Chondrocyte (in vitro differentiated cells): ENCODE measurements around the gene EXOSC5. TPM values are rescaled to one million over a fixed set of nuclear protein-coding genes. Genes with fewer than 3 reads are reported as not detected.

Source experiments
- DNase-seq: peaks from one replicate; pipeline ENCODE4 v3.0.0; 2021; ENCODE audit warnings: mixed read lengths, low spot score
- H3K27ac Mint-ChIP-seq: one replicate; pipeline ENCODE4 v1.8.0; 2021; ENCODE audit warnings: mild to moderate bottlenecking, moderate library complexity, mixed read lengths; ENCODE audit not compliant: unreplicated experiment
- H3K27me3 Mint-ChIP-seq: 2 replicates; pipeline ENCODE4 v1.8.0; 2021; ENCODE audit warnings: low read depth, mixed read lengths
- H3K36me3 Mint-ChIP-seq: 2 replicates; pipeline ENCODE4 v1.8.0; 2021; ENCODE audit warnings: low read depth, mixed read lengths
- H3K4me1 Mint-ChIP-seq: 2 replicates; pipeline ENCODE4 v1.8.0; 2021; ENCODE audit warnings: low read depth, mild to moderate bottlenecking, mixed read lengths
- H3K4me3 Mint-ChIP-seq: one replicate; pipeline ENCODE4 v1.8.0; 2021; ENCODE audit warnings: mild to moderate bottlenecking, moderate library complexity, mixed read lengths; ENCODE audit not compliant: unreplicated experiment
- H3K9me3 Mint-ChIP-seq: 2 replicates; pipeline ENCODE4 v1.8.0; 2021; ENCODE audit warnings: low read depth, mixed read lengths
- long read RNA-seq: library from polyadenylated mRNA; stranded (forward); transcript quantifications from one replicate; pipeline ENCODE4 v2.0.0, GENCODE V29; 2021
- total RNA-seq: library from RNA; stranded (reverse); gene quantifications from 3 replicates; pipeline ENCODE4 v1.2.1, GENCODE V29; 2021
- TF ChIP-seq, protein P1 (sequence below): fragments of 200-600 bp; sonication (generic); IDR thresholded peaks from 2 replicates; pipeline ENCODE4 v1.5.0; 2021; ENCODE audit warnings: antibody characterized with exemption, mild to moderate bottlenecking, moderate library complexity

The EXOSC5 gene
- total RNA-seq = 5.5 to 7.6 TPM (median 6.2 TPM) in 3 replicates
- long read RNA-seq, transcript EXOSC5-201 (6 exons, 1,118 nt) = major isoform, 10 of 10 reads
- long read RNA-seq, partial matches to known transcripts = 0 of 10 reads
- long read RNA-seq, other reads (novel, unspliced or antisense) = 0 of 10 reads

DNA sequence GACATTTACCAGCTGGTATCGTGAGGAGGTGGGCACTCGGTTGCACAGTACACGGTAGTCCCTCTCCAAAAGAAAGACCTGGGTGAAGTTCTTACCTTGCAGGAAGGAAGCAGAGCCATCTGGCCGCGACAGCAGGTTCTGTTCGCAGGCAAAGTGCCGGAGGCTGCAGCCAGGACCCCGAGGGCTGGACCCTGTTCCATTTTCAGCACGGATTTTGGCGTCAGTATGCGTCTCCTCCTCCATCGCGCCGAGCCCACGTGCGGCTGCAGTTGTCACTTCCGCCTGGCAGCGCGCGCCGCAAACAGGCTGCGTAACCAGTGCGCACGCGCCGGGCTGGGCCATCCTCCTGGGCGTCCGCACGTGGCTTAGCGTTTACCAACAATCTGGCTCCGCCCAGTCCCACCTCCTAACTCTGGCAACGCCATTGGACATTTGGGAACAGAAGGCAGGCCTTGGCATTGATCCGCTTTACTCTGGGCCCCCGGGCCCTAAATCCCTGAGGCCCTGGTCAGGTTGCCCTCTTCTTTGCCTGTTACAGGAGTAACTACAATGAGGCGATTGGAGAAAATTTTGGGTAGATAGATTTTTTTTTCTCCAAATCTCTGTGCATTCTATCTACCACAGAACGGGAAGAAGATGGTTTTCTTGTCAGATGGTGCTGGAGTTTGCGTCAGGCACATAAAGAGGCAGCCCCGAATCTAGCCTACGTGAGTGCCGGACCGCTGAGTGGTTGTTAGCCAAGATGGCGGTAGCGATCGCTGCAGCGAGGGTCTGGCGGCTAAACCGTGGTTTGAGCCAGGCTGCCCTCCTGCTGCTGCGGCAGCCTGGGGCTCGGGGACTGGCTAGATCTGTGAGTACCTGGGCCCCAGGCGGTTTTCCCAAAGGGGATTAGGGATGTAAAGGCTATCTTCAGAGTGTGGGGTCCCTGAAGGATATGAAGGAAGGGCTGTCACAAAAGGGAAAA is at the start of gene EXOSC5, which contains the start of gene BCKDHA:
EXOSC5 (minus strand) TSS at position 274 of the 964 bp plus-strand sequence; CDS start at position 243, 31 bp downstream.
BCKDHA (plus strand) TSS at position 733 of the 964 bp plus-strand sequence; CDS start at position 743, 10 bp downstream.
- Mint-ChIP-seq H3K4me3 (peak within 1 kb of the TSS; percentile 98), H3K27ac (peak within 1 kb of the TSS; percentile 99), H3K27me3 (no peaks in the 10 kb centered on the region), H3K36me3 (no peaks in the 10 kb centered on the region), H3K4me1 (peaks cover 35% of the 10 kb centered on the region), H3K9me3 (no peaks in the 10 kb centered on the region)
- DNase-seq = peak; percentile 99
- TF ChIP-seq, protein P1, sequence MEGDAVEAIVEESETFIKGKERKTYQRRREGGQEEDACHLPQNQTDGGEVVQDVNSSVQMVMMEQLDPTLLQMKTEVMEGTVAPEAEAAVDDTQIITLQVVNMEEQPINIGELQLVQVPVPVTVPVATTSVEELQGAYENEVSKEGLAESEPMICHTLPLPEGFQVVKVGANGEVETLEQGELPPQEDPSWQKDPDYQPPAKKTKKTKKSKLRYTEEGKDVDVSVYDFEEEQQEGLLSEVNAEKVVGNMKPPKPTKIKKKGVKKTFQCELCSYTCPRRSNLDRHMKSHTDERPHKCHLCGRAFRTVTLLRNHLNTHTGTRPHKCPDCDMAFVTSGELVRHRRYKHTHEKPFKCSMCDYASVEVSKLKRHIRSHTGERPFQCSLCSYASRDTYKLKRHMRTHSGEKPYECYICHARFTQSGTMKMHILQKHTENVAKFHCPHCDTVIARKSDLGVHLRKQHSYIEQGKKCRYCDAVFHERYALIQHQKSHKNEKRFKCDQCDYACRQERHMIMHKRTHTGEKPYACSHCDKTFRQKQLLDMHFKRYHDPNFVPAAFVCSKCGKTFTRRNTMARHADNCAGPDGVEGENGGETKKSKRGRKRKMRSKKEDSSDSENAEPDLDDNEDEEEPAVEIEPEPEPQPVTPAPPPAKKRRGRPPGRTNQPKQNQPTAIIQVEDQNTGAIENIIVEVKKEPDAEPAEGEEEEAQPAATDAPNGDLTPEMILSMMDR = peak; percentile 12

DNA sequence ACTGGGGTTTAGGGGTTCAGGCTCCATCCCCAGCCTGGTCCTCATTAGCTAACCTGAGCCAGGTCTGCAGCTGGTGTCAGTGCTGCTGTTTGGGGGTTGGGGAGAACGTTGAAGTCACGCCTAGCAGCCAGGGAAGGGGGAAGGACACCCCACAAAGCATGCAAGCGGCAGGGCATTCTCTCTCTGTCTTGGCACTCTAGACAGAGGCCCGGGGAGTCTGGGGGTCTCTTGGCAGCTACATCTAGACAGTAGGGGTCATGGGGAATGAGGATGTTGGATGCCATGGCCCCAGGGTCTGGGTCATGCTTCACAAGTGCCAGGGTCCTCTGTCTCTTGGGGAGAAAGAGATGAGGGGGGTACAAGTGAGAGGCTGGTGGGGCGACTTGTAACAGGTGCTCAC is 48.4 kb upstream of the EXOSC5 start:
- Mint-ChIP-seq H3K4me3 (no peak overlapping the region), H3K27ac (no peak overlapping the region), H3K4me1 (peaks cover 4% of the 10 kb centered on the region), H3K9me3 (no peaks in the 10 kb centered on the region), H3K27me3 (peaks cover 28% of the 10 kb centered on the region), H3K36me3 (no peaks in the 10 kb centered on the region)
- TF ChIP-seq, protein P1 = no peak
- peak; percentile 35 for DNase-seq

DNA sequence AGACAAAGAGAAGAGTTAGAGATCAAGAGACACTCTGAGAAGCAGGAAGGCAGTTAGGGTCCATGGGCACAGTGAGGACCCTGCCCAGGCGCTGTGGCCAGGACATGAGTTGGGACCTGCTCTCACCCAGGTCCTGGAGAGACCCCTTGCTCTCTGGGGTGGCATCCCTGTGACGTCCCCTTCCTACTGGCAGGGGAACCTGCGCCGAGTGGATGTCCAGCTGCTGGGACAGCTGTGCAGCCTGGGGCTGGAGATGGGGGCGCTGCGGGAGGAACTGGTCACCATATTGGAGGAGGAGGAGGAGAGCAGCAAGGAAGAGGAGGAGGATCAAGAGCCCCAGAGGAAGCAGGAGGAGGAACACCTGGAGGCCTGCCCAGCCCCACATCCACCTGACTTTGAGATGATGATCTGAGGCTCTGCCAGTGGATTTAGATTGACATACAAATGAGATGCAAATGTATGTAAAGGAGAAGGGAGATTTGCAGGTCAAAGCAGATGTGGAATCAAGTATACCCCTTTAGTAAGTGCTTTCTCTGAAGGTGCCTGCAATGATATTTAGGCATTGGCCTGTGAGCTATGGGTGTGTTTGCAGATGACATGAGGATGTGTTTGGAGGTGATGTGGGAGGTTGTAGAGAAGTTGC is 46.8 kb upstream of the EXOSC5 start:
- Mint-ChIP-seq H3K4me1 (peaks cover 3% of the 10 kb centered on the region), H3K9me3 (no peaks in the 10 kb centered on the region), H3K36me3 (no peaks in the 10 kb centered on the region), H3K4me3 (no peak overlapping the region), H3K27me3 (peaks cover 22% of the 10 kb centered on the region), H3K27ac (no peak overlapping the region)
- TF ChIP-seq, protein P1 = no peak
- DNase-seq = peak; percentile 77

DNA sequence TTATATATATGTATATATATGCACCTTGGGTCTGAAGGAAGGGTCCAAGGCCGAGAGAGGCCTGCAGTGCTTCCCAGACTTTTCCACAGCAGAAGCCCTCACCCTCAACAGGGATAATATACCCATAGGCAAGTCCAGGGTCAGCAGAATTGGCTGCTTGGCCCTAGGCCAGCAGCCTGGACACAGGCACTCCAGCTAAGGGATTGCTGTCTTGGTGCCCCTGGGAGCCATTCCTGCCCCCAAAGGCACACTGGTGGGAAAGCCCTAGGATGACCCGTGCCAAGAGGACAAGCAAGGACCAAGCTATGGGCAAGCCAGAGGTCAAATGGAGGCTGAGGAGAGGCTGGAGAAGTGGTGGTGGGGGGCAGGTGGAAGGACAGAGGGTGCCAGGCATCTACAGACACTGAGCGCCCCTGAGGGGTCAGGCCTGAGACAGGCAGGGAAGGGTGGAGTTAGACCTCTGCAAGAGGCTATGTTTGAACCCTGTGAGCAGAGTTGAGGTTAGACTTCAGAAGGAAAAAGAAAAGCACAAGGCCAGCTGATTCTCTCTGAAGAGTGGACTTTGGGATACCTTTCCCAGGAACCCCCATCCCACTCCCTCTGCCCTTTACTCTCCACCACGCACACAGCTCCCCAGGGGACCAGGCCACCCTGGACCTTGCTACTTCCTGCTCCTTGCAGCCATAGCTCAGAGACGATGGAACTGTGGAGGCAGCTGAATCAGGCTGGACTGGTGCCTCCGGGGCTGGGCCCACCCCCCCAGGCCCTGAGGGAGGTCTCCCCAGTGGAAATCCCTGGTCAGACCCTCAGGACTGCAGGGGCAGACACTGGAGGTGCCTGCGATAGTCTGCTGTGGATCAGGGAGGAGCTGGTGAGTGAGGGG is 45.6 kb upstream of the EXOSC5 start, which contains the start of gene ERICH4:
ERICH4 (plus strand) TSS at position 684 of the 883 bp plus-strand sequence; CDS start at position 698, 14 bp downstream.
- Mint-ChIP-seq H3K4me1 (peaks cover 3% of the 10 kb centered on the region), H3K27ac (no peak within 1 kb of the TSS), H3K27me3 (peaks cover 17% of the 10 kb centered on the region), H3K36me3 (peaks cover under 1% of the 10 kb centered on the region), H3K9me3 (no peaks in the 10 kb centered on the region), H3K4me3 (no peak within 1 kb of the TSS)
- peak; percentile 55 for DNase-seq
- TF ChIP-seq, protein P1 = no peak
